GM12878 (cell line): ENCODE results near the gene TBC1D5. TPM values are rescaled to one million over a fixed set of nuclear protein-coding genes. Genes with fewer than 3 reads are reported as not detected.

Experiments
- ATAC-seq: fragments of 200-7000 bp; cut with Tn5 transposase; 3 replicates; pipeline ENCODE4 v1.9.1; 2020; ENCODE audit warnings: mild to moderate bottlenecking, moderate library complexity
- BruUV-seq: library from RNA; stranded (reverse); fragments of 400-500 nt; replicated peaks from 2 replicates; lab custom pipeline; 2021; lab: Mats Ljungman, UMichigan
- CTCF ChIA-PET: fragments of 300-600 bp; sonication (Branson Sonifier 250); formaldehyde crosslinking; extraction: SDS; loops from one replicate; lab custom pipeline; 2021; ENCODE audit warnings: inconsistent platforms; lab: Yijun Ruan, JAX
- POLR2A ChIA-PET: fragments of 350-600 bp; formaldehyde crosslinking; extraction: SDS; loops from one replicate; lab custom pipeline; 2021; ENCODE audit warnings: inconsistent platforms; lab: Charles Lee
- RAD21 ChIA-PET: fragments of 300-600 bp; sonication (Branson Sonifier 250); formaldehyde crosslinking; loops from one replicate; lab custom pipeline; 2023; ENCODE audit warnings: antibody characterized with exemption; ENCODE audit not compliant: unreplicated experiment; lab: Charles Lee
- SMC1A ChIA-PET: fragments of 300-600 bp; sonication (Branson Sonifier 250); formaldehyde crosslinking; loops from one replicate; lab custom pipeline; 2023; ENCODE audit not compliant: unreplicated experiment, uncharacterized antibody; lab: Charles Lee
- DNase-seq: peaks from one replicate; pipeline ENCODE4 v3.0.0-alpha.2; 2011; ENCODE audit warnings: low read depth, low spot score
- FAIRE-seq: peaks from 3 replicates; lab custom pipeline; 2011; peaks lifted over from hg19 to GRCh38; lab: Jason Lieb, UNC
- H2AFZ ChIP-seq: 2 replicates; pipeline ENCODE4 v1.6.0; 2011; ENCODE audit warnings: low read depth, low read length, control low read depth; ENCODE audit not compliant: control insufficient read depth
- H3K27ac ChIP-seq: 2 replicates; pipeline ENCODE4 v1.5.1; 2011; ENCODE audit warnings: control low read depth; ENCODE audit not compliant: control insufficient read depth, insufficient read depth
- H3K27me3 ChIP-seq, 2 experiments: replicated peaks in 1 of 2; 2 replicates each; pipeline versions ENCODE4 v1.6.0 to v1.6.1; 2011; ENCODE audit warnings: low read length in 1 of 2; ENCODE audit not compliant: control insufficient read depth in 2 of 2, insufficient read depth in 2 of 2
- H3K36me3 ChIP-seq, 2 experiments: 2 replicates each; pipeline ENCODE4 v1.5.1; 2011; ENCODE audit warnings: low read length in 1 of 2; ENCODE audit not compliant: control insufficient read depth in 2 of 2, insufficient read depth in 2 of 2
- H3K4me1 ChIP-seq: 2 replicates; pipeline ENCODE4 v1.6.1; 2011; ENCODE audit warnings: mild to moderate bottlenecking, low read length, moderate library complexity, mixed read lengths; ENCODE audit not compliant: control insufficient read depth, insufficient read depth
- H3K4me2 ChIP-seq: 2 replicates; pipeline ENCODE4 v1.6.0; 2011; ENCODE audit warnings: control low read depth; ENCODE audit not compliant: control insufficient read depth, insufficient read depth
- H3K4me3 ChIP-seq: fragments of 200-600 bp; sonication (generic); 2 replicates; pipeline ENCODE4 v1.5.1; 2016
- H3K79me2 ChIP-seq: 2 replicates; pipeline ENCODE4 v1.6.0; 2011; ENCODE audit warnings: low read length; ENCODE audit not compliant: control insufficient read depth, insufficient read depth
- H3K9ac ChIP-seq: 2 replicates; pipeline ENCODE4 v1.8.0; 2011; ENCODE audit warnings: low read length, control low read depth, mixed read lengths; ENCODE audit not compliant: control insufficient read depth, insufficient read depth
- H3K9me3 ChIP-seq: replicated peaks from 3 replicates; pipeline ENCODE4 v1.5.1; 2011; ENCODE audit warnings: mild to moderate bottlenecking, low read length; ENCODE audit not compliant: control insufficient read depth, insufficient read depth
- H4K20me1 ChIP-seq: 2 replicates; pipeline ENCODE4 v1.6.0; 2011; ENCODE audit not compliant: control insufficient read depth, insufficient read depth
- BCL11A ChIP-seq: IDR thresholded peaks from 2 replicates; pipeline ENCODE4 v1.6.1; 2011; ENCODE audit warnings: low read depth, low read length
- CREB1 ChIP-seq: IDR thresholded peaks from 2 replicates; pipeline ENCODE4 v1.6.1; 2012; ENCODE audit warnings: low read depth, mild to moderate bottlenecking, inconsistent platforms
- HDGF ChIP-seq: fragments of 450-650 bp; IDR thresholded peaks from 2 replicates; pipeline ENCODE4 v1.6.1; 2016; ENCODE audit warnings: antibody characterized with exemption
- IRF4 ChIP-seq: IDR thresholded peaks from 2 replicates; pipeline ENCODE4 v1.6.1; 2011; ENCODE audit warnings: low read depth, low read length
- MTA2 ChIP-seq: fragments of 450-650 bp; IDR thresholded peaks from 2 replicates; pipeline ENCODE4 v1.6.1; 2016; ENCODE audit warnings: low read depth, mild to moderate bottlenecking, moderate library complexity
- PML ChIP-seq: IDR thresholded peaks from 2 replicates; pipeline ENCODE4 v1.6.1; 2012; ENCODE audit warnings: low read length, inconsistent platforms
- WGBS: methylation state at CpG from one replicate; pipeline ENCODE4 v1.1.6; 2016; ENCODE audit warnings: low lambda C conversion rate; ENCODE audit not compliant: insufficient replicate concordance, insufficient coverage; ENCODE audit errors: missing lambda C conversion rate; 5-methylcytosine and 5-hydroxymethylcytosine counted together
- in situ Hi-C: fragments of 300-500 bp; cut with MboI; formaldehyde crosslinking; loops from 9 replicates; pipeline ENCODE4 v1.14.3; 2018; ENCODE audit warnings: mixed read lengths
- intact Hi-C: fragments of 100-400 bp; cut with micrococcal nuclease; formaldehyde crosslinking; loops from one replicate; pipeline ENCODE4 v1.14.2; 2022; ENCODE audit not compliant: unreplicated experiment
- polyA plus RNA-seq, 11 experiments: library from polyadenylated mRNA; depleted of rRNA in 4 of 11; unstranded in 6 of 11; stranded (reverse) in 5 of 11; fragments of >200 nt; fragmentation: Nextera tagmentation in 4 of 11; fragmentation: Illumina TruSeq in 1 of 11; extraction: Ambion mirVana in 4 of 11; extraction: Trizol in 1 of 11; gene quantifications; 1 replicate in 1 of 11; 2 replicates in 10 of 11; pipeline versions ENCODE4 v1.2.1 to v1.2.3, GENCODE V29; 2011 to 2016; ENCODE audit warnings: inconsistent platforms in 2 of 11, missing spikeins in 2 of 11, low read depth in 1 of 11
- total RNA-seq, 4 experiments: library from RNA; depleted of rRNA in 3 of 4; stranded (reverse); fragments of >200 nt in 3 of 4; fragmentation: Illumina TruSeq in 1 of 4; extraction: Trizol in 1 of 4; gene quantifications; 2 replicates each; pipeline versions ENCODE4 v1.2.1 to v1.2.3, GENCODE V29; 2013 to 2021
- TF ChIP-seq, protein P1 (sequence below): fragments of 150-350 bp; IDR thresholded peaks from 2 replicates; pipeline ENCODE4 v1.6.1; 2014; ENCODE audit warnings: mild to moderate bottlenecking, low read depth, low read length
- TF ChIP-seq, protein P2 (sequence below): fragments of 450-650 bp; IDR thresholded peaks from 2 replicates; pipeline ENCODE4 v1.6.1; 2018; ENCODE audit warnings: borderline replicate concordance, mild to moderate bottlenecking; ENCODE audit not compliant: partially characterized antibody
- TF ChIP-seq, protein P3 (sequence below): fragments of 450-650 bp; IDR thresholded peaks from 2 replicates; pipeline ENCODE4 v1.6.1; 2018; ENCODE audit warnings: mild to moderate bottlenecking, low read depth, moderate library complexity; ENCODE audit not compliant: partially characterized antibody

The TBC1D5 gene
- total and polyA plus RNA-seq, 10 of the 15 experiments (the other 5 are each of a cell fraction or from before 2014, with no cell fraction given): 5.5 to 61.0 (median 43.8) TPM

DNA sequence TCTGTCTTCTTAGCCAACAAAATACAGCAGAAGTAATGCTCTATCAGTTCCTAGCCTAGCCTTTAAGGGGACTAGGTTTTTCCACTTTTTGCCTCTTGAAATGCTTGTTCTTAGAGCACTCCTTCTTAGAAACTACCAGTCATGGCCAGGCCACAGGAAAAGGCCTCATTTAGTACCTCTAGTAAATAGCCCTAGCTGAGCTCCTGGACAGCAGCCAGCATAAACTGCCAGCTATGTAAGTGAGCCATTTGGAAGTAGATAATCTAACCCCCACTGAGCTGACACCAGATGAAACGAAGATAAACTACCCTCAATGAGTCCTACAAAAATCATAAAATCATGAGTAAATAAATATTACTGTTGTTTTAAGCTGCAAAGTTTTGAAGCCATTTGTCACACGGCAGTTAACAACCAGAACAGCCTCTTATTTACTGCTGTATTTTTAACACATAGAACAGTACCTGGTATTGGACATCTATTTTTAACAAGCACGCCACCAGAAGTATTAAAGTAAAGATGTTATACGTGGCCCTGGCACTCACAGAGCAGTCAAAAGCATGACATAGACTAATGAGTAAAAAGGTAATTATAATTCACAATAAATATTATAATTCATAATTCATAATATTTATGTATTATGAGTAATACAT, 12.0 kb downstream of the TBC1D5 start (continued):
- TF ChIP-seq, protein P1, sequence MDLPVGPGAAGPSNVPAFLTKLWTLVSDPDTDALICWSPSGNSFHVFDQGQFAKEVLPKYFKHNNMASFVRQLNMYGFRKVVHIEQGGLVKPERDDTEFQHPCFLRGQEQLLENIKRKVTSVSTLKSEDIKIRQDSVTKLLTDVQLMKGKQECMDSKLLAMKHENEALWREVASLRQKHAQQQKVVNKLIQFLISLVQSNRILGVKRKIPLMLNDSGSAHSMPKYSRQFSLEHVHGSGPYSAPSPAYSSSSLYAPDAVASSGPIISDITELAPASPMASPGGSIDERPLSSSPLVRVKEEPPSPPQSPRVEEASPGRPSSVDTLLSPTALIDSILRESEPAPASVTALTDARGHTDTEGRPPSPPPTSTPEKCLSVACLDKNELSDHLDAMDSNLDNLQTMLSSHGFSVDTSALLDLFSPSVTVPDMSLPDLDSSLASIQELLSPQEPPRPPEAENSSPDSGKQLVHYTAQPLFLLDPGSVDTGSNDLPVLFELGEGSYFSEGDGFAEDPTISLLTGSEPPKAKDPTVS: no peak
- no peak for TF ChIP-seq MTA2
- no peak for TF ChIP-seq PML
- no peak for TF ChIP-seq IRF4
- TF ChIP-seq, protein P2, sequence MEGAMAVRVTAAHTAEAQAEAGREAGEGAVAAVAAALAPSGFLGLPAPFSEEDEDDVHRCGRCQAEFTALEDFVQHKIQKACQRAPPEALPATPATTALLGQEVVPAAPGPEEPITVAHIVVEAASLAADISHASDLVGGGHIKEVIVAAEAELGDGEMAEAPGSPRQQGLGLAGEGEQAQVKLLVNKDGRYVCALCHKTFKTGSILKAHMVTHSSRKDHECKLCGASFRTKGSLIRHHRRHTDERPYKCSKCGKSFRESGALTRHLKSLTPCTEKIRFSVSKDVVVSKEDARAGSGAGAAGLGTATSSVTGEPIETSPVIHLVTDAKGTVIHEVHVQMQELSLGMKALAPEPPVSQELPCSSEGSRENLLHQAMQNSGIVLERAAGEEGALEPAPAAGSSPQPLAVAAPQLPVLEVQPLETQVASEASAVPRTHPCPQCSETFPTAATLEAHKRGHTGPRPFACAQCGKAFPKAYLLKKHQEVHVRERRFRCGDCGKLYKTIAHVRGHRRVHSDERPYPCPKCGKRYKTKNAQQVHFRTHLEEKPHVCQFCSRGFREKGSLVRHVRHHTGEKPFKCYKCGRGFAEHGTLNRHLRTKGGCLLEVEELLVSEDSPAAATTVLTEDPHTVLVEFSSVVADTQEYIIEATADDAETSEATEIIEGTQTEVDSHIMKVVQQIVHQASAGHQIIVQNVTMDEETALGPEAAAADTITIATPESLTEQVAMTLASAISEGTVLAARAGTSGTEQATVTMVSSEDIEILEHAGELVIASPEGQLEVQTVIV: no peak
- TF ChIP-seq, all 136 proteins: peak for 0

DNA sequence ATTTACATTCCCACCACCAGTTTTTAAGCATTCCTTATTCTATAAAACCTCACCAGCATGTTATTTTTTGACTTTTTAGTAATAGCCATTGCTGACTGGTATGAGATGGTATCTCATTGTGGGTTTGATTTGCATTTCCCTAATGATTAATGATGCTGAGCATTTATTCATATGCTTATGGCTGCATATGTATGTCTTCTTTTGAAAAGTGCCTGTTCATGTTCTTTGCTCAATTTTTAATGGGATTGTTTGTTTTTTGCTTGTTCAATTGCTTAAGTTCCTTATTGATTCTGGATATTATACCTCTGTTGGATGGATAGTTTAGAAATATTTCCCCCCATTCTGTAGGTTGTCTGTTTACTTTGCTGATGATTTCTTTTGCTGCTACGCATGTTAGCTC, 16.1 kb downstream of the TBC1D5 start:
- H3K27me3 ChIP-seq: no peaks in the 10 kb centered on the region
- RAD21 ChIA-PET: no interaction called here
- intact Hi-C loops: no loop called here

More for the DNA sequence above, 16.1 kb downstream of the TBC1D5 start:
- DNase-seq: no peak
- Histone ChIP-seq H3K9me3 (peaks cover 4% of the 10 kb centered on the region; the same call in 2 of the 3 replicates), H3K27ac (no peak overlapping the region), H3K36me3 (no peaks in the 10 kb centered on the region; a peak in 2 of 4 replicates), H3K9ac (no peak overlapping the region), H2AFZ (no peak overlapping the region), H3K4me1 (no peaks in the 10 kb centered on the region), H3K4me2 (no peak overlapping the region), H3K79me2 (peaks cover 7% of the 10 kb centered on the region), H3K4me3 (no peak overlapping the region), H4K20me1 (no peaks in the 10 kb centered on the region)
- ATAC-seq: no peak
- FAIRE-seq: no peak
- SMC1A ChIA-PET: no interaction called here
- 100% methylated on average over 1 of the region's 1 CpG for WGBS
- CTCF ChIA-PET: interaction anchor here (1.0 kb wide), 1 partner anchor 24 kb away, joined by 3 read pairs; no protein-coding TSS in a partner anchor
- POLR2A ChIA-PET: no interaction called here
- in situ Hi-C loops: no loop called here
- TF ChIP-seq BCL11A (no peak), HDGF (no peak), CREB1 (no peak)
- TF ChIP-seq, protein P3, sequence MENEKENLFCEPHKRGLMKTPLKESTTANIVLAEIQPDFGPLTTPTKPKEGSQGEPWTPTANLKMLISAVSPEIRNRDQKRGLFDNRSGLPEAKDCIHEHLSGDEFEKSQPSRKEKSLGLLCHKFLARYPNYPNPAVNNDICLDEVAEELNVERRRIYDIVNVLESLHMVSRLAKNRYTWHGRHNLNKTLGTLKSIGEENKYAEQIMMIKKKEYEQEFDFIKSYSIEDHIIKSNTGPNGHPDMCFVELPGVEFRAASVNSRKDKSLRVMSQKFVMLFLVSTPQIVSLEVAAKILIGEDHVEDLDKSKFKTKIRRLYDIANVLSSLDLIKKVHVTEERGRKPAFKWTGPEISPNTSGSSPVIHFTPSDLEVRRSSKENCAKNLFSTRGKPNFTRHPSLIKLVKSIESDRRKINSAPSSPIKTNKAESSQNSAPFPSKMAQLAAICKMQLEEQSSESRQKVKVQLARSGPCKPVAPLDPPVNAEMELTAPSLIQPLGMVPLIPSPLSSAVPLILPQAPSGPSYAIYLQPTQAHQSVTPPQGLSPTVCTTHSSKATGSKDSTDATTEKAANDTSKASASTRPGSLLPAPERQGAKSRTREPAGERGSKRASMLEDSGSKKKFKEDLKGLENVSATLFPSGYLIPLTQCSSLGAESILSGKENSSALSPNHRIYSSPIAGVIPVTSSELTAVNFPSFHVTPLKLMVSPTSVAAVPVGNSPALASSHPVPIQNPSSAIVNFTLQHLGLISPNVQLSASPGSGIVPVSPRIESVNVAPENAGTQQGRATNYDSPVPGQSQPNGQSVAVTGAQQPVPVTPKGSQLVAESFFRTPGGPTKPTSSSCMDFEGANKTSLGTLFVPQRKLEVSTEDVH: no peak
- no TSS peak for BruUV-seq
